HepG2 (cell line): Measurements from ENCODE around the gene PTPRD. TPM values are rescaled to one million over a fixed set of nuclear protein-coding genes. Genes with fewer than 3 reads are reported as not detected.

Experiments used
- ATAC-seq: fragments of 200-7000 bp; cut with Tn5 transposase; 3 replicates; pipeline ENCODE4 v1.9.1; 2020; ENCODE audit warnings: mild to moderate bottlenecking, moderate library complexity
- BruUV-seq: library from RNA; stranded (reverse); fragments of 400-500 nt; replicated peaks from 2 replicates; lab custom pipeline; 2021; lab: Mats Ljungman, UMichigan
- CTCF ChIA-PET: fragments of 300-600 bp; formaldehyde crosslinking; extraction: SDS; loops from one replicate; lab custom pipeline; 2021; ENCODE audit warnings: low total read pairs, inconsistent platforms, low intra/inter-chr PET ratio; lab: Yijun Ruan, JAX
- POLR2A ChIA-PET: fragments of 350-600 bp; sonication (Branson Sonifier 250); formaldehyde crosslinking; loops from one replicate; lab custom pipeline; 2020; ENCODE audit warnings: antibody characterized with exemption, inconsistent platforms; lab: Yijun Ruan, JAX
- DNase-seq: peaks from one replicate; pipeline ENCODE4 v3.0.0-alpha.2; 2015; ENCODE audit warnings: low spot score
- FAIRE-seq: peaks from 3 replicates; lab custom pipeline; 2011; peaks lifted over from hg19 to GRCh38; lab: Jason Lieb, UNC
- H2AFZ ChIP-seq: one replicate; pipeline ENCODE4 v1.6.1; 2011; ENCODE audit warnings: low read length, inconsistent platforms
- H3K27ac ChIP-seq: fragments of 300-600 bp; 3 replicates; pipeline ENCODE4 v1.8.0; 2011; ENCODE audit warnings: mixed run types, mild to moderate bottlenecking, mixed read lengths, low read length, inconsistent platforms; ENCODE audit not compliant: insufficient read depth; ENCODE audit errors: extremely low read length
- H3K27me3 ChIP-seq, 2 experiments: fragments of 200-600 bp in 1 of 2; 2 replicates in 1 of 2; 3 replicates in 1 of 2; pipeline versions ENCODE4 v1.6.0 to v1.8.0; 2011; ENCODE audit warnings: low read length in 2 of 2, mild to moderate bottlenecking in 2 of 2, moderate library complexity in 2 of 2, inconsistent platforms in 1 of 2; ENCODE audit not compliant: insufficient read depth in 2 of 2, control insufficient read depth in 1 of 2
- H3K36me3 ChIP-seq, 2 experiments: fragments of 200-600 bp in 1 of 2; replicated peaks in 1 of 2; 2 replicates in 1 of 2; 3 replicates in 1 of 2; pipeline versions ENCODE4 v1.5.1 to v1.8.0; 2011; ENCODE audit warnings: low read length in 2 of 2, inconsistent platforms in 1 of 2; ENCODE audit not compliant: insufficient read depth in 2 of 2, control insufficient read depth in 1 of 2
- H3K4me1 ChIP-seq: 2 replicates; pipeline ENCODE4 v1.5.1; 2012; ENCODE audit warnings: low read length, inconsistent platforms; ENCODE audit not compliant: insufficient read depth
- H3K4me2 ChIP-seq: 2 replicates; pipeline ENCODE4 v1.6.0; 2011; ENCODE audit warnings: low read depth, low read length, inconsistent platforms
- H3K4me3 ChIP-seq, 3 experiments: fragments of 200-600 bp in 1 of 3; sonication (generic), shearing (Covaris generic) in 1 of 3; replicated peaks in 1 of 3; 2 replicates each; pipeline ENCODE4 v1.5.1; 2011 to 2016; ENCODE audit warnings: low read length in 3 of 3, inconsistent platforms in 2 of 3, low read depth in 2 of 3, mild to moderate bottlenecking in 2 of 3, control low read depth in 1 of 3, mixed read lengths in 1 of 3; ENCODE audit not compliant: insufficient read depth in 1 of 3
- H3K79me2 ChIP-seq: one replicate; pipeline ENCODE4 v1.6.1; 2011; ENCODE audit warnings: low read length, inconsistent platforms; ENCODE audit not compliant: insufficient read depth
- H3K9ac ChIP-seq: 2 replicates; pipeline ENCODE4 v1.6.0; 2011; ENCODE audit warnings: mild to moderate bottlenecking, low read depth, low read length, inconsistent platforms; ENCODE audit not compliant: insufficient read depth
- H3K9me3 ChIP-seq: 2 replicates; pipeline ENCODE4 v1.5.1; 2012; ENCODE audit warnings: mild to moderate bottlenecking, low read length
- H4K20me1 ChIP-seq: 2 replicates; pipeline ENCODE4 v1.6.0; 2011; ENCODE audit warnings: inconsistent platforms, mild to moderate bottlenecking, low read length, moderate library complexity; ENCODE audit not compliant: insufficient read depth
- CC2D1A ChIP-seq: sonication (generic); formaldehyde crosslinking; IDR thresholded peaks from 2 replicates; pipeline ENCODE4 v1.8.1; 2023; ENCODE audit warnings: mild to moderate bottlenecking, missing genetic modification reagents
- FOXA1 ChIP-seq, 2 experiments: fragments of 450-650 bp in 1 of 2; sonication (generic) in 1 of 2; formaldehyde crosslinking in 1 of 2; IDR thresholded peaks; 2 replicates each; pipeline versions ENCODE4 v1.4.0 to v1.6.1; 2016 to 2020; ENCODE audit warnings: missing genetic modification reagents in 1 of 2
- HMG20A ChIP-seq: IDR thresholded peaks from 2 replicates; pipeline ENCODE4 v1.6.1; 2016; ENCODE audit warnings: borderline replicate concordance
- HNRNPK ChIP-seq: fragments of 200-400 bp; formaldehyde crosslinking; IDR thresholded peaks from 2 replicates; pipeline ENCODE4 v1.6.1; 2018; ENCODE audit warnings: low read length, low read depth, moderate library complexity, mild to moderate bottlenecking; ENCODE audit not compliant: poor library complexity, severe bottlenecking
- JUND ChIP-seq: sonication (generic); formaldehyde crosslinking; IDR thresholded peaks from 2 replicates; pipeline ENCODE4 v1.8.0; 2022; ENCODE audit warnings: mild to moderate bottlenecking, missing genetic modification reagents
- KLF12 ChIP-seq: sonication (generic); formaldehyde crosslinking; IDR thresholded peaks from 2 replicates; pipeline ENCODE4 v1.4.0; 2020; ENCODE audit warnings: missing genetic modification reagents, borderline replicate concordance
- NFKBIZ ChIP-seq: IDR thresholded peaks from 2 replicates; pipeline ENCODE4 v1.6.1; 2018; ENCODE audit warnings: missing genetic modification reagents, missing compliant biosample characterization
- THAP11 ChIP-seq: IDR thresholded peaks from 2 replicates; pipeline ENCODE4 v1.6.1; 2016; ENCODE audit warnings: missing biosample characterization, missing genetic modification reagents
- XBP1 ChIP-seq: sonication (generic); formaldehyde crosslinking; IDR thresholded peaks from 2 replicates; pipeline ENCODE4 v1.5.0; 2020; ENCODE audit warnings: missing genetic modification reagents
- ZBTB33 ChIP-seq: sonication (generic); formaldehyde crosslinking; IDR thresholded peaks from 2 replicates; pipeline ENCODE4 v1.4.0; 2020; ENCODE audit warnings: missing genetic modification reagents
- ZMYM4 ChIP-seq: sonication (generic); formaldehyde crosslinking; IDR thresholded peaks from 2 replicates; pipeline ENCODE4 v1.8.1; 2023; ENCODE audit warnings: mild to moderate bottlenecking, missing genetic modification reagents
- ZNF274 ChIP-seq: sonication (generic); formaldehyde crosslinking; IDR thresholded peaks from 2 replicates; pipeline ENCODE4 v1.5.1; 2020; ENCODE audit warnings: mild to moderate bottlenecking, missing genetic modification reagents
- ZNF468 ChIP-seq: sonication (generic); formaldehyde crosslinking; IDR thresholded peaks from 2 replicates; pipeline ENCODE4 v1.8.0; 2022; ENCODE audit warnings: mild to moderate bottlenecking, moderate library complexity, missing genetic modification reagents
- ZNF605 ChIP-seq: sonication (generic); formaldehyde crosslinking; IDR thresholded peaks from 2 replicates; pipeline ENCODE4 v1.8.0; 2022; ENCODE audit warnings: mild to moderate bottlenecking, missing genetic modification reagents
- ZNF839 ChIP-seq: sonication (generic); formaldehyde crosslinking; IDR thresholded peaks from 2 replicates; pipeline ENCODE4 v1.4.0; 2020; ENCODE audit warnings: missing genetic modification reagents, mild to moderate bottlenecking, borderline replicate concordance
- WGBS: methylation state at CpG from one replicate; pipeline ENCODE4 v1.1.6; 2017; ENCODE audit warnings: low lambda C conversion rate; 5-methylcytosine and 5-hydroxymethylcytosine counted together
- in situ Hi-C: cut with HindIII; loops from 2 replicates; pipeline ENCODE4 v1.10.0; 2017; ENCODE audit warnings: low pct_unique_long_range_greater_than_20kb; ENCODE audit not compliant: extremely low pct_ligation_motif_present
- intact Hi-C: fragments of 100-400 bp; cut with micrococcal nuclease; formaldehyde crosslinking; loops from one replicate; pipeline ENCODE4 v1.10.0; 2022; ENCODE audit not compliant: unreplicated experiment
- polyA plus RNA-seq, 8 experiments: library from polyadenylated mRNA; depleted of rRNA in 3 of 8; stranded (reverse) in 7 of 8; unstranded in 1 of 8; fragments of >200 nt; fragmentation: Illumina TruSeq in 4 of 8; extraction: Trizol in 4 of 8; gene quantifications; 2 replicates each; pipeline versions ENCODE4 v1.2.1 to v1.2.3, GENCODE V29; 2011 to 2016; ENCODE audit warnings: low read depth in 4 of 8, missing spikeins in 1 of 8, mixed read lengths in 1 of 8; ENCODE audit not compliant: insufficient read depth in 1 of 8
- total RNA-seq, 5 experiments: library from RNA; depleted of rRNA; stranded (reverse); fragments of >200 nt; fragmentation: Illumina TruSeq; extraction: Trizol; gene quantifications; 2 replicates each; pipeline ENCODE4 v1.2.3, GENCODE V29; 2016; ENCODE audit warnings: low read depth in 1 of 5

Gene PTPRD
- total and polyA plus RNA-seq, 2 of the 13 experiments (the other 11 are each of a cell fraction or from before 2014, with no cell fraction given): 0.05 TPM; not detected in 1

DNA sequence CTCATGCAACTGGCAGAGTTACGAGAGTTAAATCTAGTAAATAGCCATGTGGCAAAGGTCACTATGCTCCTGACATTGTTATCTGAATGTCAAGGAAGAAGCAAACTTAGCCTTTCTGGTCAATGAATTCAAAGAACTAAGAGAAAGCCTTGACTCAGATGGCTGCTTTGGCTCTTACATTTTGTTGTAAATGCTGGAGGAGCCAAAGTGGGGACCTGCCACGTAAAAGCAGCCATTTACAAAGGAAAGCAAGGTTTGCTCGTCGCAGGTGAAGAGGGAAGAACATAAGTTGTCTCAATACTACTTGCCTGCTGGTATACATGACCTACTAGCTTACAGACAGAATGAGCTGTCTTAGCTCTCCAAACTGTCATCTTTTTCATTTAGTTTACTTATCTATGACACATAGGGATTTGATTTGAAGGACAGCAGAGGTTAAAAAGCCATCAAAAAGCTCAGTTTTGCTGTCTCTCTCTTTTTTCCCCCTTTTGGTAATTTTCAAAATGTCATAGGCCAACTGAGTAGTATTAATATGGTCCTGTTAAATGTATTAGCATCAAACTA is 1760.4 kb downstream of the PTPRD start:
- intact Hi-C loops (no loop called here), in situ Hi-C loops (no loop called here)
- FAIRE-seq: no peak
- CTCF ChIA-PET: no interaction called here
- peaks cover 0 to 10% of the 10 kb centered on the region in 2 experiments; a peak in 2 of 5 replicates for H3K27me3 ChIP-seq
- H3K79me2 ChIP-seq: no peaks in the 10 kb centered on the region
- ATAC-seq: no peak
- no peaks in the 10 kb centered on the region for H4K20me1 ChIP-seq
- no peak overlapping the region for H3K27ac ChIP-seq
- TF ChIP-seq XBP1 (CRISPR knock-in tag) (no peak), ZNF468 (no peak)
- H3K9me3 ChIP-seq: no peaks in the 10 kb centered on the region
- no peak overlapping the region for H3K4me3 ChIP-seq
- H3K36me3 ChIP-seq: no peaks in the 10 kb centered on the region
- BruUV-seq: no TSS peak
- no peak for DNase-seq
- H3K4me1 ChIP-seq: peaks cover 5% of the 10 kb centered on the region; the same call in 1 of the 2 replicates
- 8% methylated on average over 4 of the region's 4 CpGs for WGBS
- H2AFZ ChIP-seq: no peak overlapping the region
- no peak overlapping the region for H3K9ac ChIP-seq
- H3K4me2 ChIP-seq: no peak overlapping the region
- POLR2A ChIA-PET: no interaction called here

GRCh38 chr9:8850914-8851313 is 1761.9 kb downstream of the PTPRD start:
- Histone ChIP-seq H3K36me3 (no peaks in the 10 kb centered on the region), H3K27ac (no peak overlapping the region), H3K9me3 (no peaks in the 10 kb centered on the region), H3K9ac (no peak overlapping the region), H3K79me2 (no peaks in the 10 kb centered on the region), H3K4me2 (no peak overlapping the region), H4K20me1 (no peaks in the 10 kb centered on the region), H3K27me3 (no peaks in the 10 kb centered on the region; a peak in 1 of 5 replicates), H3K4me3 (no peak overlapping the region), H2AFZ (no peak overlapping the region), H3K4me1 (no peaks in the 10 kb centered on the region)
- FAIRE-seq: no peak
- CTCF ChIA-PET: no interaction called here
- POLR2A ChIA-PET: no interaction called here
- no peak for ATAC-seq
- no peak for DNase-seq
- TF ChIP-seq ZBTB33 (CRISPR knock-in tag) (no peak), ZNF274 (CRISPR knock-in tag) (no peak), HMG20A (no peak), ZNF839 (CRISPR knock-in tag) (no peak), ZNF605 (CRISPR knock-in tag) (no peak), THAP11 (CRISPR knock-in tag) (no peak), CC2D1A (no peak), ZMYM4 (CRISPR knock-in tag) (no peak), NFKBIZ (no peak), KLF12 (CRISPR knock-in tag) (no peak), HNRNPK (no peak), FOXA1 (IDR thresholded peaks at IDR 0.05) (no peak), FOXA1 (CRISPR knock-in tag; IDR thresholded peaks at IDR 0.05) (no peak), JUND (no peak)
- no TSS peak for BruUV-seq
- intact Hi-C loops: no loop called here
- in situ Hi-C loops: no loop called here
